HepG2 (cell line): Measurements from ENCODE around the gene AAR2. TPM values are rescaled to one million over a fixed set of nuclear protein-coding genes. Genes with fewer than 3 reads are reported as not detected.

ENCODE experiments used
- DMAP1 ChIP-seq: IDR thresholded peaks from 2 replicates; pipeline ENCODE4 v1.6.1; 2016
- NCOA1 ChIP-seq: sonication (generic); formaldehyde crosslinking; IDR thresholded peaks from 2 replicates; pipeline ENCODE4 v1.9.0; 2021; ENCODE audit warnings: missing genetic modification reagents
- PRPF4 ChIP-seq: fragments of 200-400 bp; formaldehyde crosslinking; IDR thresholded peaks from 2 replicates; pipeline ENCODE4 v1.6.1; 2016; ENCODE audit warnings: low read length, low read depth; ENCODE audit not compliant: poor library complexity, severe bottlenecking
- U2AF1 ChIP-seq: fragments of 200-400 bp; formaldehyde crosslinking; optimal IDR thresholded peaks from 2 replicates; pipeline ENCODE3; 2017; ENCODE audit warnings: mild to moderate bottlenecking, low read depth, low read length
- U2AF2 ChIP-seq: fragments of 200-400 bp; formaldehyde crosslinking; IDR thresholded peaks from 2 replicates; pipeline ENCODE4 v1.6.1; 2017; ENCODE audit warnings: low read depth, mild to moderate bottlenecking, low read length
- ZFP36L2 ChIP-seq: sonication (generic); formaldehyde crosslinking; IDR thresholded peaks from 2 replicates; pipeline ENCODE4 v1.4.0; 2020; ENCODE audit warnings: missing genetic modification reagents
- ZMYM2 ChIP-seq: sonication (generic); formaldehyde crosslinking; IDR thresholded peaks from 2 replicates; pipeline ENCODE4 v1.8.0; 2022; ENCODE audit warnings: mild to moderate bottlenecking, missing genetic modification reagents
- ZNF292 ChIP-seq: sonication (generic); formaldehyde crosslinking; IDR thresholded peaks from 2 replicates; pipeline ENCODE4 v1.8.1; 2022; ENCODE audit warnings: mild to moderate bottlenecking, low read depth, missing genetic modification reagents, borderline replicate concordance
- ZNF616 ChIP-seq: sonication (generic); formaldehyde crosslinking; IDR thresholded peaks from 2 replicates; pipeline ENCODE4 v1.5.0; 2020; ENCODE audit warnings: low read depth, mild to moderate bottlenecking, missing genetic modification reagents
- ZNF709 ChIP-seq: sonication (generic); formaldehyde crosslinking; IDR thresholded peaks from 2 replicates; pipeline ENCODE4 v1.5.0; 2020; ENCODE audit warnings: mild to moderate bottlenecking, missing genetic modification reagents
- ZNF773 ChIP-seq: sonication (generic); formaldehyde crosslinking; IDR thresholded peaks from 2 replicates; pipeline ENCODE4 v1.4.0; 2020; ENCODE audit warnings: missing genetic modification reagents, borderline replicate concordance
- polyA plus RNA-seq, 8 experiments: library from polyadenylated mRNA; depleted of rRNA in 3 of 8; stranded (reverse) in 7 of 8; unstranded in 1 of 8; fragments of >200 nt; fragmentation: Illumina TruSeq in 4 of 8; extraction: Trizol in 4 of 8; gene quantifications; 2 replicates each; pipeline versions ENCODE4 v1.2.1 to v1.2.3, GENCODE V29; 2011 to 2016; ENCODE audit warnings: low read depth in 4 of 8, missing spikeins in 1 of 8, mixed read lengths in 1 of 8; ENCODE audit not compliant: insufficient read depth in 1 of 8
- total RNA-seq, 5 experiments: library from RNA; depleted of rRNA; stranded (reverse); fragments of >200 nt; fragmentation: Illumina TruSeq; extraction: Trizol; gene quantifications; 2 replicates each; pipeline ENCODE4 v1.2.3, GENCODE V29; 2016; ENCODE audit warnings: low read depth in 1 of 5
- TF ChIP-seq, protein P1 (sequence below): IDR thresholded peaks from 2 replicates; pipeline ENCODE4 v1.6.1; 2016; ENCODE audit warnings: low read depth, control low read depth
- TF ChIP-seq, protein P2 (sequence below): sonication (generic); formaldehyde crosslinking; conservative IDR thresholded peaks from 2 replicates; pipeline ENCODE4 v1.4.0; 2020; ENCODE audit warnings: missing genetic modification reagents
- TF ChIP-seq, protein P3 (sequence below): sonication (generic); formaldehyde crosslinking; IDR thresholded peaks from 2 replicates; pipeline ENCODE4 v1.4.0; 2020; ENCODE audit warnings: missing genetic modification reagents
- TF ChIP-seq, protein P4 (sequence below): sonication (generic); formaldehyde crosslinking; IDR thresholded peaks from 2 replicates; pipeline ENCODE4 v1.4.0; 2020; ENCODE audit warnings: mild to moderate bottlenecking, missing genetic modification reagents

The AAR2 gene
- total and polyA plus RNA-seq, 2 of the 13 experiments (the other 11 are each of a cell fraction or from before 2014, with no cell fraction given): 45.2 to 46.2 TPM

DNA sequence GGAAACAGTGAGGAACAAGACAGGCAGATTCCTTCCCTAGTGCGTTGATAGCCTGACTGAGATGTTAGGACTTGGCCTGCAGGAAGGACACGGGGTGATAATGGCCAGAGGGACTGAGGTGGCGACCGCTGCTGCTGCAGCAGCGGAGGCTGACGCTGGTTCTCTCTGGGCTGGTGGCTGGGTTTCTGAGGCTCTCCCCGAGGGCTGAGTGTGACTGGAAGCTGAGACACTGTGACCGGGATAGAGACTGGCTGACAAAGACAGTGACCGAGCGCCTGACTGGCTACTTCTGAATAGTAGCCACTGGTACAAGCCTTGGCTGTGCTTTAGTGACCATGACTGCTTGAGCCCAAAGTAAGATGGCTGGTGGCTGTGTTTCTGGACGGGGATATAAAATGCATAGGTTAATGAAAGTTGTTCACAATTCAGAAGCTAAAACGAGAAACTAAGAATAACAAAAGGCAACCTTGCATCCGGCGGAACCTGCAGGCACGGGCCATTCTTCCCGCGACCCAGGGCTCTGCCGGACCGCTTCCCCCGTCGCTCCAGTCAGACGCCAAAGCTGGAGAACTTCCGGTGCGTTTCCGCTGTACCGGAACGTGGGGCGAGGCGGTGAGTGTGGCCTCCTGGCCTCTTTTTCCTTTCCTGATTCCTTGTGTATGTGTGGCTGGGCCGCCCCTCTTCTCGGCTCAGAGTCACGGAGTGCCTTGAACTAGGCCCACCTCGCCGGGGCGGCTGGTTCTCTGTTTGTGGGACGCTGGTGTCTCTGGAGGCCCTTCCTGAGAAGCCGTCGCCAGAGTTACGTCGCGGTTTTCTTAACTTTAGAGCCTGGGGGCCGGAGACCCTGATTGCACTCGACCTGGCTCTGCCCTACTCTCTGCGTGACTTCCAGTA is at the start of gene AAR2 (continued):
- TF ChIP-seq, protein P1, sequence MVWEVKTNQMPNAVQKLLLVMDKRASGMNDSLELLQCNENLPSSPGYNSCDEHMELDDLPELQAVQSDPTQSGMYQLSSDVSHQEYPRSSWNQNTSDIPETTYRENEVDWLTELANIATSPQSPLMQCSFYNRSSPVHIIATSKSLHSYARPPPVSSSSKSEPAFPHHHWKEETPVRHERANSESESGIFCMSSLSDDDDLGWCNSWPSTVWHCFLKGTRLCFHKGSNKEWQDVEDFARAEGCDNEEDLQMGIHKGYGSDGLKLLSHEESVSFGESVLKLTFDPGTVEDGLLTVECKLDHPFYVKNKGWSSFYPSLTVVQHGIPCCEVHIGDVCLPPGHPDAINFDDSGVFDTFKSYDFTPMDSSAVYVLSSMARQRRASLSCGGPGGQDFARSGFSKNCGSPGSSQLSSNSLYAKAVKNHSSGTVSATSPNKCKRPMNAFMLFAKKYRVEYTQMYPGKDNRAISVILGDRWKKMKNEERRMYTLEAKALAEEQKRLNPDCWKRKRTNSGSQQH (CRISPR knock-in tag): peak; percentile 99
- TF ChIP-seq, protein P2, sequence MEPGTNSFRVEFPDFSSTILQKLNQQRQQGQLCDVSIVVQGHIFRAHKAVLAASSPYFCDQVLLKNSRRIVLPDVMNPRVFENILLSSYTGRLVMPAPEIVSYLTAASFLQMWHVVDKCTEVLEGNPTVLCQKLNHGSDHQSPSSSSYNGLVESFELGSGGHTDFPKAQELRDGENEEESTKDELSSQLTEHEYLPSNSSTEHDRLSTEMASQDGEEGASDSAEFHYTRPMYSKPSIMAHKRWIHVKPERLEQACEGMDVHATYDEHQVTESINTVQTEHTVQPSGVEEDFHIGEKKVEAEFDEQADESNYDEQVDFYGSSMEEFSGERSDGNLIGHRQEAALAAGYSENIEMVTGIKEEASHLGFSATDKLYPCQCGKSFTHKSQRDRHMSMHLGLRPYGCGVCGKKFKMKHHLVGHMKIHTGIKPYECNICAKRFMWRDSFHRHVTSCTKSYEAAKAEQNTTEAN: no peak; the same call in 1 of the 2 replicates
- TF ChIP-seq ZMYM2 (CRISPR knock-in tag): 0 out of 2 replicates have a peak, but pooled peaks have one; percentile 66
- peak; percentile 96 for TF ChIP-seq U2AF1
- TF ChIP-seq U2AF2: 0 out of 2 replicates have a peak, but pooled peaks have one; percentile 88
- TF ChIP-seq, protein P3, sequence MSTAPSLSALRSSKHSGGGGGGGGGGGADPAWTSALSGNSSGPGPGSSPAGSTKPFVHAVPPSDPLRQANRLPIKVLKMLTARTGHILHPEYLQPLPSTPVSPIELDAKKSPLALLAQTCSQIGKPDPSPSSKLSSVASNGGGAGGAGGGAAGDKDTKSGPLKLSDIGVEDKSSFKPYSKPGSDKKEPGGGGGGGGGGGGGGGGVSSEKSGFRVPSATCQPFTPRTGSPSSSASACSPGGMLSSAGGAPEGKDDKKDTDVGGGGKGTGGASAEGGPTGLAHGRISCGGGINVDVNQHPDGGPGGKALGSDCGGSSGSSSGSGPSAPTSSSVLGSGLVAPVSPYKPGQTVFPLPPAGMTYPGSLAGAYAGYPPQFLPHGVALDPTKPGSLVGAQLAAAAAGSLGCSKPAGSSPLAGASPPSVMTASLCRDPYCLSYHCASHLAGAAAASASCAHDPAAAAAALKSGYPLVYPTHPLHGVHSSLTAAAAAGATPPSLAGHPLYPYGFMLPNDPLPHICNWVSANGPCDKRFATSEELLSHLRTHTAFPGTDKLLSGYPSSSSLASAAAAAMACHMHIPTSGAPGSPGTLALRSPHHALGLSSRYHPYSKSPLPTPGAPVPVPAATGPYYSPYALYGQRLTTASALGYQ (CRISPR knock-in tag): 0 out of 2 replicates have a peak, but pooled peaks have one; percentile 50
- peak; percentile 88 for TF ChIP-seq ZNF709 (CRISPR knock-in tag)
- TF ChIP-seq PRPF4: peak; percentile 88
- TF ChIP-seq NCOA1 (CRISPR knock-in tag): peak; percentile 66; the same call in 1 of the 2 replicates
- TF ChIP-seq ZFP36L2 (CRISPR knock-in tag): 0 out of 2 replicates have a peak, but pooled peaks have one; percentile 40
- TF ChIP-seq, protein P4, sequence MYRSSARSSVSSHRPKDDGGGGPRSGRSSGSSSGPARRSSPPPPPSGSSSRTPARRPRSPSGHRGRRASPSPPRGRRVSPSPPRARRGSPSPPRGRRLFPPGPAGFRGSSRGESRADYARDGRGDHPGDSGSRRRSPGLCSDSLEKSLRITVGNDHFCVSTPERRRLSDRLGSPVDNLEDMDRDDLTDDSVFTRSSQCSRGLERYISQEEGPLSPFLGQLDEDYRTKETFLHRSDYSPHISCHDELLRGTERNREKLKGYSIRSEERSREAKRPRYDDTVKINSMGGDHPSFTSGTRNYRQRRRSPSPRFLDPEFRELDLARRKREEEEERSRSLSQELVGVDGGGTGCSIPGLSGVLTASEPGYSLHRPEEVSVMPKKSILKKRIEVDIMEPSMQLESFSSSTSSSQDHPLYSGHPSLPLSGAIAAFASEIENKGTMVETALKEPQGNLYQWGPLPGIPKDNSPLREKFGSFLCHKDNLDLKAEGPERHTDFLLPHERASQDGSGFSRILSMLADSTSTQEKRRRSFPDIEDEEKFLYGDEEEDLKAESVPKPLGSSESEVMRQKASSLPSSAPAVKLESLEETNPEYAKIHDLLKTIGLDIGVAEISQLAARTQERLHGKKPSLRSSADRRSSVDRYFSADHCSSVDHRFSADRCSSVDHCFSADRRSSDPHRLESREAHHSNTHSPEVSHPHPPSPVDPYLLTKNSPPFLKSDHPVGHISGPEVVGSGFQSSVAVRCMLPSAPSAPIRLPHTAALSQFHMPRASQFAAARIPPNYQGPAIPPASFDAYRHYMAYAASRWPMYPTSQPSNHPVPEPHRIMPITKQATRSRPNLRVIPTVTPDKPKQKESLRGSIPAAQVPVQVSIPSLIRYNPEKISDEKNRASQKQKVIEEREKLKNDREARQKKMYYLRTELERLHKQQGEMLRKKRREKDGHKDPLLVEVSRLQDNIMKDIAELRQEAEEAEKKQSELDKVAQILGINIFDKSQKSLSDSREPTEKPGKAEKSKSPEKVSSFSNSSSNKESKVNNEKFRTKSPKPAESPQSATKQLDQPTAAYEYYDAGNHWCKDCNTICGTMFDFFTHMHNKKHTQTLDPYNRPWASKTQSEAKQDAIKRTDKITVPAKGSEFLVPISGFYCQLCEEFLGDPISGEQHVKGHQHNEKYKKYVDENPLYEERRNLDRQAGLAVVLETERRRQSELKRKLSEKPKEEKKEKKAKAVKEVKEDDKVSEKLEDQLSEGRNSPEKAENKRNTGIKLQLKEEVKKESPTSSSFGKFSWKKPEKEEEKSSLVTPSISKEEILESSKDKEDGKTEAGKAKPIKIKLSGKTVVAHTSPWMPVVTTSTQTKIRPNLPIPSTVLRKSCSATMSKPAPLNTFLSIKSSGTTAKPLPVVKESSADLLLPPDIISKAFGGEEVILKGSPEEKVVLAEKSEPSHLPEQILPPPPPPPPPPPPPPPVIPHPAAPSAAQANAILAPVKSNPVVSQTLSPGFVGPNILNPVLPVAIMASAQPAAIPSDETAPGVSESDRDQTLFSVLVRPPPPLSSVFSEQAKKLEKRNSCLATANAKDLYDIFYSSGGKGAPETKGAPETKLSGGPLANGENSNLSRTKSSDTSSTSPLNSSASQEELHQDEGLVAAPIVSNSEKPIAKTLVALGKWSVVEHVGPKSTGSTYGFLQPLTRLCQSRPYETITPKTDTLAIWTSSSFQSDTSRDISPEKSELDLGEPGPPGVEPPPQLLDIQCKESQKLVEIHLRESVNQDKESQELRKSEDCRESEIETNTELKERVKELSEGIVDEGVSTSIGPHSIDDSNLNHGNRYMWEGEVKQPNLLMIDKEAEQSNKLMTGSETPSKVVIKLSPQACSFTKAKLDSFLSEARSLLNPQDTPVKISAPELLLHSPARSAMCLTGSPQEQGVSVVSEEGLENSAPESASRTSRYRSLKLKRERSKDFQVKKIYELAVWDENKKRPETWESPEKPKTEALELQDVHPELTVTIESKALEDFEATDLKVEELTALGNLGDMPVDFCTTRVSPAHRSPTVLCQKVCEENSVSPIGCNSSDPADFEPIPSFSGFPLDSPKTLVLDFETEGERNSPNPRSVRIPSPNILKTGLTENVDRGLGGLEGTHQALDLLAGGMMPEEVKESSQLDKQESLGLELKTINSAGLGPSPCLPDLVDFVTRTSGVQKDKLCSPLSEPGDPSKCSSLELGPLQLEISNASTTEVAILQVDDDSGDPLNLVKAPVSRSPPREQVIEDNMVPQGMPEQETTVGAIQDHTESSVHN (CRISPR knock-in tag): peak; percentile 86; the same call in 1 of the 2 replicates
- TF ChIP-seq ZNF773 (CRISPR knock-in tag): no peak; the same call in 1 of the 2 replicates
- peak; percentile 50; the same call in 1 of the 2 replicates for TF ChIP-seq ZNF616 (CRISPR knock-in tag)
- peak; percentile 99 for TF ChIP-seq DMAP1 (CRISPR knock-in tag)
- TF ChIP-seq ZNF292 (CRISPR knock-in tag): peak; percentile 87; the same call in 1 of the 2 replicates
